Measurements from ENCODE around the gene KCNJ8. TPM values are rescaled to one million over a fixed set of nuclear protein-coding genes. Genes with fewer than 3 reads are reported as not detected.
"Not testable (repeated sequence)": the region's sequence is repeated elsewhere in the genome, so short reads cannot be mapped to it uniquely, and the experiment has no call there.

Gene KCNJ8
- total RNA-seq = 10.5 TPM

DNA sequence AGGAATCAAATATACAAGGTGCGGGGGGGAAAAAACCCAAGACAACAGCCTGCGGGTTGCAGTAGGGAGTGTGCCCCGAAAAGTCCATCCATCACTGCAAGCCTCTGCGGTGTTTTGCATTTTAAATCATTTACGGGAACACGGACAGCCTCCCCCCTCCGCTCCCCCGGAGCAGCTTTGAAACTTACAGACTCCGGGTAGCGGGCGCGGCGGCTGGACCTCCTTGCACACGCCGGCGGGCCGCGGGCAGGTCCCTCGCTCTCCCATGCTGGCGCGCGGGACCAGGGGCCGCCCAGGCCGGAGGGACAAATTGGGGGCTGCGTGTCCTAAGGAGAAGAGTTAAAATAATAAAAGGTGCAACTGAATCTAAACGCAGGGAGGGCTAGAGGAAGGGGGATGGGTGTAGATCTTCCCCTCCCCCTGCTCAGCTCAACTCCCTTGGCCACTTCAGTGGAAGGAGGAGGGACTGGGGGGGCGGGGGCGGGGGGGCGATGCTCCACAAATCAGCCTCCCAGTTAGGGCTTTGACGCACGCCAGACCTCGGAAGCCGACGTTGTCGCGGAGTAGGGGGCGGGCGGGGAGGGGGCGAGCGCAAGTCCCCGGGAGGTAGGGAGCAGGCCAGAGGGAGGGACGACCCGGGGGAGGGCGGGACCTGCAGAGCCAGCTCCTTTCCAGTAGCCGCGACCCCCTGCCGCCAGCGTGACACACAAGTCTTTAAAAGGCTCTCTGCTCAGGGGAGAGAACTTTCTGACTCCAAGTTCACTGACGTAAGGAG is at the start of gene KCNJ8:
KCNJ8 (minus strand) TSS at position 349 of the 775 bp plus-strand sequence. CDS start 1,090 bp downstream, outside the sequence.
- DNase-seq (ENCODE audit: low spot score) = peak; percentile 70

DNA sequence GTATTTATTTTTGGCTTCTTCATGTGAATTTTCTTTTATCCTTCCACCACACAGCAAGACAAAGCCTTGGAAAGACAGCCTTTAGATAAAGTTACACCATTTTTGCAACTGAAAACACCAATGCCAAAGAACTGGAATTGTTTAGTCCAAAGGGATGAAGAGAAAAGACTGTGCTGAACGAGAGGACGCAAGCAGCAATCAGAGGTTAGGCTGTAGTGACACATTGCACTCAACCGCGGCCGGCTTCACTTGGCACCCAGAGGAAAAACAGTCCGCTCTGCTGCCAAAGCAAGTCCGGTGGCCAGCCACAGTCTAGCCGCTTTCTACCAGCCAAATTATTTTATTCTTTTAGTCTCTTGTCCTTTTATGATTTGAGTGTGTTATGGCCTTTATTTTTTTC is 49.1 kb upstream of the KCNJ8 start:
- no peak for DNase-seq (ENCODE audit: low spot score)

DNA sequence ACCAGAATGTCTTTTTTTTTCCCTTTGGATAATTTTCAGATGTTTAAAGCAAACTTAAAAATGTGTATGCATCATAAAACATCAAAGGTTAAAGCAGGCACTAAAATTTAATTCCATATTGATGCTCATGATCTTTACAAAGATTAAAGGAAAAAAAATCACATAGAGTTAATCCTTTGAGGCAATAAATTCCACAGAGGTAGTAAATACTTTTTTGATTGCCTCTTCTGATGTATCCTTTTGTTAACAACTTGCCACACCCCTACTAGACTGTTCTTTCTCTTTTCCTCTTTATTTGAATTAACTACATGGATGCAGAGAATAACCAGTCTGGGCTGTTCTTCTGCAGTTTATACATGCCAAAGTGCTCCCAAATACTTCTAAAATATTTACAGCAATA is 45.2 kb upstream of the KCNJ8 start:
- DNase-seq (ENCODE audit: low spot score) = no peak

DNA sequence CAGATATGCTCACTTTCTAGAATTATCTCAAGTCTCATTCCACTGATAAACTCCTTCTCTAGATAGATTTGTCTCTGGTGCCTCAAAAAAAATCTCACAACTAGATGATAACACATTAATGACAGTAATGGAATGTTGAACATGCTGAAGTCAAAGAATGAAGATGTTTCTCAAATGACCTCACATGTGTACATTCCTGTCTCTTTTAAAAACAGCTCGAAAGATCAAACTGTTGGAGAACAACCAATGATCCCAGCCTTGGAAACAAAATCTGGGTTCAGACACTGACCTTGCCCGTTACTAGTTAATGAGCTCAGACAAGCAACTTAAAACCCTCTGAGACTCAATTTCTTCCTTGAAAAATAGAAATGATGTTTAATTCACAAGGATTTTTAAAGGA is 44.7 kb upstream of the KCNJ8 start:
- DNase-seq (ENCODE audit: low spot score) = no peak

DNA sequence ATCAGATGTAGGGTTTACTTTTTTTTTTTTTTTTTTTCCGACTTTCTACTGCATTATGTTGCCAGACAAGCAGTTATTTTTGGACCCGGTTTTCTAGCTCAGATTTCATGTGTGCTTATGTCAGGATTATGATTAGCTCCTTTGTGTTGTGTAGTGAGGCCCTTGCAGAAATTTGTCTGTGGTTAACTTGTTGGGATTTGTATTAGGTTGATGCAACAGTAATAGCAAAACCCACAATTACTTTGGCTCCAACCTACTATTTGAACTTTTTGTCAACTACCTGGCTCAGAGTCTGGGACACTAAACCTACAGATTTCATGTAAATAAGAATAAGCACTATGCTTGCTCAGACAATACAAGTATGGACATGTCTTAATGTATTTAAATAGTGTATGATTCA is 44.1 kb upstream of the KCNJ8 start:
- no peak for DNase-seq (ENCODE audit: low spot score)

DNA sequence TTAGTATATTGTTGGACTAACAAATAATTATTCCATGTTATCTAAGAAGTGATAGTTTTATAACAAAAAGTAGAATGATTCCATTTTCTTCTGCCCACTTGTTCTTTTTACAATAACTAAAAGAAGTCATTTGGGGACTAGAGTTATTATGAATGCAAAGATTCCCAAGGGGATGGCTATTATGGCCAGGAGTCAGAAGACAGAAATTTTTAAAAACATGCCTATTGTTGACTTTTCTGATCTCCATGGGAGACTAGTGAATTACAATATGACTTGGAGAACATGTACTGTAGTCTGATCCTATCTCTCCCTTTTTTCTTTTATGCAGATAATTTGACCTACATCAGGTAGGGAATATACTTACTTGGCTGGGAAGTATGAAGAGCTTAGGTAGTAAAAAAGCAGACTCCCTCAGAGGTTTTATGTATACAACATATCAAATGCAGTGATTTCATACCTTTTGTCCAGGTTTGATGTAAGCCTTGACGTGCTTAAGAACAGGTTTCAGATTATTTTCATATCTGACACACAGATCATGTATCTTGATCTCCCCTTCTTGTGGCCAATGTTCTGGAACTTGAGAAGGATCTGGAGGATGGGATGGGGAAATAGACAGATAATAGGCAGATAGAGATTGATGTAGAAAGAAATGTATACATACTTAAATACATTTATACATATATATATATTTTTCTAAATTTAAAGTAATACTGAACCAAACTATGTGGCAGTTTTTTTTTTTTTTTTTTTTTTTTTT is 41.0 kb upstream of the KCNJ8 start:
- DNase-seq (ENCODE audit: low spot score) = no peak

DNA sequence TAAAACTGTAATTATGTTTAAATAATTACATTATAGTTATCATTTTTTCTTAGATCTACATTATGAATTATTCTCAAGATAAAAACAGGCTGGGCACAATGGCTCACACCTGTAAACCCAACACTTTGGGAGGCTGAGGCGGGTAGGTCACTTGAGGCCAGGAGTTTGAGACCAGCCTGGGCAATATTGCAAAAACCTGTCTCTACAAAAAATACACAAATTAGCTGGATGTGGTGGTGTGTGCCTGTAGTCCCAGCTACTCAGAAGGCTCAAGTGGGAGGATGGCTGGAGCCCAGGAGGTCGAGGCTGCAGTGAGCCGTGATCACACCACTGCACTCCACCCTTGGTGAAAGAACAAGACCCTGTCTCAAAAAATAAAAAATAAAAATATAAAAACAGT is 40.3 kb upstream of the KCNJ8 start:
- no peak for DNase-seq (ENCODE audit: low spot score)

DNA sequence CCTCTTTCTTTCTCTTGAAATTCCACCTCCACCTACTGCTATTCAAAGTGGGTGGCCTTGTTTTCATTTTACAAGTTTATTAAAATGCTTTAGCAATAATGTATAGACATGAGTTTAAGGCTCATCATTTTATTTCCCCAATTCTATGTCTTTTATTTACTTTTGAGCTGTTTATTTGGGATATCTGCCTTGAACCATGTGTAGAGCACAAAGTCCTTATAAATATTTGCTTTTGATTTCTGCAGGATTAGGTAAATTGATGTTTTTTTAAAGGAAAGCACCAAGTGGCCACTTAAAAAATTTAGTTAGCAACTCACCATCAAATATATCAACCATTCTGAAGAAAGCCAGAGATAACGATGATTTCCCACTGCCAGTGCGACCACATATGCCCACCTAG is 39.8 kb upstream of the KCNJ8 start:
- DNase-seq (ENCODE audit: low spot score) = no peak

DNA sequence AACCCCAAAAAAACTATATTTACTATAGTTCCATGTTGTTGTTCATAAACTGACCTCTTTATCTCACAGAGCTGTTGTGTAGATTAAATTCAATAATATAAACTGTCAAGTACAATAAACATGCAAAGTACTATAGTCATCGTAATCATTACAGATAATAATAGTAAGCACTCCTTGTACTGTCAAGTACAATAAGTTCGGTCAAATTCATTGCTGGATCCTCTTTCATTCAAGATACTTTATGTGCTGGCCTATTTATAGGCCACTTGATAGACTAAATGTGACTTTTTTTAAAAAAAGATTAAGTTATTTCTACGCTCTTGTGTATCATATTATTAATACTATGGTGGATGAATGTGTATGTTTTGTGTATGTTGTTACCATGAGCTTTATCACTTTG is 39.2 kb upstream of the KCNJ8 start:
- DNase-seq (ENCODE audit: low spot score) = no peak

DNA sequence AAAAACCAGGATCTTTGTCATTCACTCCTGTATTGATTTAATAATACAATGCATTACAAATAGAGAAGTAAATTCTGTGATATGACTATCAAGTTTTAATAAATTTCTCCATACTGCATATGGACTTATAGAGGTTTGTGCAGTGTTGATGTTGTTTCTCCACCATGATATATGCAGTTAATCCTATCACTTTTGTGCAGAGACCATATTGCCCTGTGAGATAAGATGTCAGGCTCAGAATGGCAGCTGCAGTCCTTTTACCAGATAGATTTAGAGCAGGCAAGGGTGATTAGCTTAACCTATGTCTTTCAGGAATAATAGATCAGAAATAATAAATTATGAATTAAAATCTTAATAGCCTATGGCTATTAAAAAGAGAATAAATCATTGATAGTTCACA is 38.6 kb upstream of the KCNJ8 start:
- no peak for DNase-seq (ENCODE audit: low spot score)

DNA sequence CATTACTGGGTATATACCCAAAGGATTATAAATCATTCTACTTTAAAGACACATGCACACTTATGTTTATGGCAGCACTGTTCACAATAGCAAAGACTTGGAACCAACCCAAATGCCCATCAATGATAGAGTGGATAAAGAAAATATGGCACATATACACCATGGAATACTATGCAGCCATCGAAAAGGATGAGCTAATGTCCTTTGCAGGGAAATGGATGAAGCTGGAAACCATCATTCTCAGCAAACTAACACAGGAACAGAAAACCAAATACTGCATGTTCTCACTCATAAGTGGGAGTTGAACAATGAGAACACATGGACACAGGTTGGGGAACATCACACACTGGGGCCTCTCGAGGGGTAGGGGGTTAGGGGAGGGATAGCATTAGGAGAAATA is 37.8 kb upstream of the KCNJ8 start:
- DNase-seq (ENCODE audit: low spot score) = not testable (repeated sequence)

DNA sequence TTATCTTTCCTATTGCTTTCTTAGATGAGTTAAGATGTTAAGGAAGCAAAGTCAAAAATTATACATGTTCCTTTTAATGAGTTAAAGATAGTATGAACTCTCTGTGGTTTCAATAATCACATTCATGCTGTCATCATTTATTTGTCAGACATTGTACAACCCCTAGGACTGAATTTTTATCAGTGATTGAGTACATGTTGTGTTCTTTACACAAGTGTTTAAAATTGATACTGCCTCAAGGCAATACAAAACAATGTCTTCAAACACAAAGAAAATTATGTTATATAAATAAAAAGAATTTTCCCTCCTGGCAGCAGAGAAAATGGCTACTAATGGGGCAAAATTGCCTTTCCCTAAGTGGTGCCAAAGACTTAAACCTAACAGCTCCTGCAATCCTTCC is 34.6 kb upstream of the KCNJ8 start:
- no peak for DNase-seq (ENCODE audit: low spot score)

DNA sequence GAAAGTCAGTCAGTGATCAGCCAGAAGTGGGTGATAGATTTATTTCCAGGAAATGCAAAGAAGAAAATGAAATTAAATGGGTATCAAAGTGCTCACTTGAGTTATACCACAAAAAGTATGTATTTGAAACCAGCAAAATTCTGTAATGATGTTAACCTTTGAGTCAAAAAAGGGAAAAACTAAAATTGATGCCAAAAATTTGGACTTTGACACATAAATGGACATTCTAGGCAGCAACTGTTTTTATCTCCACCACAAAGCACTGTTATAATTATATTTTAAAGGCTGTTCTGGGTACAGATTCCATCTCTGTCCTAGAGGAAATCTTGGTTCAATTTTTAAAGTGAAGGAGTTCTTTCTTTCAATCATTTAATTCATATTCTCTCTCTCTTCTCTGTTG is 31.7 kb upstream of the KCNJ8 start:
- no peak for DNase-seq (ENCODE audit: low spot score)

DNA sequence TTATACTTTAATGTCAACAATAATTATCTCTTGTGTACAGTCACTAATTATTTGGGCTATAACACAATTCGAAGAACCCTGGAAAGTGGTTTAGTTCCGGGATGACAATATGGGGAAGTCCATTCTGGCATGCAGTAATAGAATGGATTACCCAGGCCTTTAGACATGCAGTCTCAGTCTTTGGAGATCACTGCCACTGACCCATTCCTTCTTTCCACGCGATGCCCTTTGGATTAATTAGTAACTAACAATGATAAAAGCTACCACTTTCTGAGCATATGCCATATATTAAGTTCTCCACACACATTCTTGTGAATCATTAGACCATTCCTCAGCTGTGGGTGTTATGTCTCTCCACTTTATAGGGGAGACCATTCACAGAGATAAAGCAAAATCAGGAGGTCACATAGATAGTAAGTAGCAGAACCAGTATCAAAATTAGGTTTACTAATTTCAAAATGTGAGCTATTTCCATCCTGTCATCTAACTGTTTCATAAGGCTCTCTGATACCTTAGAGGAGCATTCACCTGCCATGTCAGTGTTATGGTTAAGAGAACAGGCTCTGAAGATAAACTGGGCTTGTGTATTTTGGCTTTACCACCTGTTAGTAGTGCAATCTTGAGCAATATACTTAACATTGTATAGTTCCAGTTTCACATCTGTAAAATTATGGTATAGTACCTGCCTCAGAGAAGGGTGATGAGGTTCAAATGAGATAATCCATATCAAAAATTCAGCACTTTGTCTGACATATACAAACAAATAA is 27.2 kb upstream of the KCNJ8 start:
- DNase-seq (ENCODE audit: low spot score) = no peak

DNA sequence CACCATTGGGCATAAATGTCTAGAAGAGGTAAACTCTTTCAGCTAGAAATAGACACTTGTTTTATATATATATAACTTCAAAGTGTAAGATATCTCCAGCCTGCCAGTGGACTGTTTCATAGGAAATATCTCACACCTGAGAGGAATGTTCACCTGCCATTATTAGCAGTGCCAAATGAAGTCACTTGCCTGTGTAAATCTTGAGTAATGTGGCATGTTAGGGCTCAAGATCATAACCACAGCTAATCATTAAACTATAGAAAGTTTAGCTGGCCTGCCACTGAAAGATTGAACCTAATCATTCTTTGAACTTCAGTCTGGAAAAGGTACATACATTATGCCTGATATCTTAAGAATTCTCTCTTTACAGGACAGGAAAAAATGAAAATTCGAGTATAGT is 25.5 kb upstream of the KCNJ8 start:
- DNase-seq (ENCODE audit: low spot score) = no peak

DNA sequence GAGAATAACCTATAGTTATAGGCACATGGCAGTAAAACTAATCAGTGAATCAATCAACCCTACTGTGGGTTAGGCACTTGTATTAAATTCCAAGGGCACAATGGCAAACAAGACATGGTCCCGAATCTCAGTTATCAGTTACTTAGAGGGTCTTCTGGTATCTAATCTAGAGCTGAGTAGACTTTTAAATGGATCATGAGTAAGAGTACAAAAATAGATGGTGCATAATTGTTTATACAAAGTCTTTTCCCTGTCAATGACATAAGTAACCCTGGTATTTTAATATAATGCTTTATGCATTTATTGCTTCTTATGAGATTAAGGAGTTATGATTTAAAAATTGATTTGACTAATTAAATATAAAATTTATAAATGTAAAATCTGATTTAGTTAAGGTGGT is 23.0 kb upstream of the KCNJ8 start:
- DNase-seq (ENCODE audit: low spot score) = no peak

DNA sequence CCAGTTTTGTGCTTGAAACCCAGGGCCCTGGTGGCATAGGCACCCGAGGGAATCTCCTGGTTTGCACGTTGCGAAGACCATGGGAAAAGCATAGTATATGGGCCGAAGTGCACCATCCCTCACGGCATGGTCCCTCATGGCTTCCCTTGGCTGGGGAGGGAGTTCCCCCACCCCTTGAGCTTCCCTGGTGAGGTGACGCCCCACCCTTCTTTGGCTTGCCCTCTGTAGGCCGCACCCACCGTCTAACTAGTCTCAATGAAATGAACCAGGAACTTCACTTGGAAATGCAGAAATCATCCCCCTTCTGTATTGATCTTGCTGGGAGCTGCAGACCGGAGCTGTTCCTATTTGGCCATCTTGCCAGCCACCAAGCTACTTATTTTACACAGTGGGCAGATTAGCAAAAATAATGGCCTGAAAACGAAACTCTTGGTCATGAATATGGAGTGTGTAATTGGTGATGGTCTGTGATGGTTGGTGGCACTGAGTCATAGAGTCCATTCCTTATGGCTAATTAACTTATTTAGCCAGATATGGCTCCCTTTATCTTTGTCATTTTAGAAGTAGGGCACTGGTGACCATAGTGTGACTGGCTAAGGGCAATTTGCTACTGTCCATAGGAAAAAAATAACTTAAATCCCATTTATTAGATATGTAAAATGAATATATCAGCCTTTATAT is 21.3 kb upstream of the KCNJ8 start:
- DNase-seq (ENCODE audit: low spot score) = no peak

DNA sequence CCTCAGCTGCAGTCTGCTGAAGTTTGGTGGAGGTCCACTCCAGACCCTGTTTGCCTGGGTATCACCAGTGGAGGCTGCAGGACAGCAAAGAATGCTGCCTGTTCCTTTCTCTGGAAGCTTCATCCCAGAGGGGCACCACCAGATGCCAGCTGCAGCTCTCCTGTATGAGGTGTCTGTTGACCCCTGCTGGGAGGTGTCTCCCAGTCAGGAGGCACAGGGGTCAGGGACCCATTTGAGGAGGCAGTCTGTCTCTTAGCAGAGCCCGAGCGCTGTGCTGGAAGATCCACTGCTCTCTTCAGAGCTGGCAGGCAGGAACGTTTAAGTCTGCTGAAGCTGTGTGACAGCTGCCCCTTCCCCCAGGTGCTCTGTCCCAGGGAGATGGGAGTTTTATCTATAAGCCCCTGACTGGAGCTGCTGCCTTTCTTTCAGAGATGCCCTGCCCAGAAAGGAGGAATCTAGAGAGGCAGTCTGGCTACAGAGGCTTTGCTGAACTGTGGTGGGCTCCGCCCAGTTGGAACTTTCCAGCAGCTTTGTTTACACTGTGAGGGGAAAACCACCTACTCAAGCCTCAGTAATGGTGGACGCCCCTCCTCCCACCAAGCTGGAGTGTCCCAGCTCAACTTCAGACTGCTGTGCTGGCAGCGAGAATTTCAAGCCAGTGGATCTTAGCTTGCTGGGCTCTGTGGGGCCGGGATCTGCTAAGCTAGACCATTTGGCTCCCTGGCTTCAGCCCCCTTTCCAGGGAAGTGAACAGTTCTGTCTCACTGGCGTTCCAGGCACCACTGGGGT is 20.5 kb upstream of the KCNJ8 start:
- not testable (repeated sequence) for DNase-seq (ENCODE audit: low spot score)

DNA sequence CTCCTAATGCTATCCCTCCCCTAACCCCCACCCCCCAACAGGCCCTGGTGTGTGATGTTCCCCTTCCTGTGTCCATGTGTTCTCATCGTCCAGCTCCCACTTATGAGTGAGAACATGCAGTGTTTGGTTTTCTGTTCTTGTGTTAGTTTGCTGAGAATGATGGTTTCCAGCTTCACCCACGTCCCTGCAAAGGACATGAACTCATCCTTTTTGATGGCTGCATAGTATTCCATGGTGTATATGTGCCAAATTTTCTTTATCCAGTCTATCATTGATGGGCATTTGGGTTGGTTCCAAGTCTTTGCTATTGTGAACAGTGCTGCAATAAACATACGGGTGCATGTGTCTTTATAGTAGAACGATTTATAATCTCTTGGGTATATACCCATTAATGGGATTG is 15.2 kb upstream of the KCNJ8 start:
- DNase-seq (ENCODE audit: low spot score) = not testable (repeated sequence)

DNA sequence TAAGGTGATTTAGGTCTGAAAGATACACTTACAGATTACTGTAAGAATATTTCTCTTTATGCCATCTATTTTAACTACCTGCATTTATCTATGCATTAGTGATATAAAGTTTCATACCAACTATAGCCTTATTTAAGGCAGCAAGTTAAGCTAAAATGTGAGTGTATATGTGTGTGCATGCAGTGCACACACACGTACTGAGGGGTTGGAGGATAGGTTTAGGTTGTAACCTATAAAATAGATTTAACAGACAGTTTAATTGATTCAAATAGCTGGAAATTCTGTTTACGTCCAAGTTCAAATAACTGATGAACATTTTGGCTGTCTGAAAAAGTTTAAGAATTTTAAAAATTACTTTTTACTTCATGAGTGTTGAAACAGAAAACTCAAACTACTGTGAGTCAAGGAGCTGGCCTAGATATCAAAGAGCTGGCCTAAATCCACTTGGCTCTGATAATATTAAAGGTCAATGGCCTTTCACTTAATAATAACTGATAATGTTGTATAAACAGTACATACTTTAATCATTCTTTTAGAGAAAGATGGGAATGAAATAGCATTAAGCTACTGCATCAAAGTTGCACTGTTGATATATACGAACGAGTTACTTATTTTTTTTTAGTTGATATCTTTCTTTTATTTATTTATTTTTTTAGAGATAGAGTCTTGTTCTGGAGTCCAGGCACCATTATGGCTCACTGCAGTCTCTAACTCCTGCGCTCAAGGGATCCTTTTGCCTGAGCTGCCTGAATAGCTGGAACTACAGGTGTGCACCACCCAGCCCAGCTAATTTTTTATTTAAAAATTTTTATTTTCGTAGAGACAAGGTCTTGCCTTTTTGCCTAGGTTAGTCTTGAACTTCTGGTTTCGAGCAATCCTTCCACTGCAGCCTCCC is 13.8 kb upstream of the KCNJ8 start:
- no peak for DNase-seq (ENCODE audit: low spot score)

Data from ureter (tissue), 1 donor.